EH (cell line): ENCODE results near the gene DEFB131A.
"Not testable (repeated sequence)": the region's sequence is repeated elsewhere in the genome, so short reads cannot be mapped to it uniquely, and the experiment has no call there.

ENCODE experiments used
- DNase-seq: peaks from one replicate; pipeline ENCODE4 v3.0.0-alpha.2; 2015; ENCODE audit warnings: low read depth

DEFB131A gene, protein sequence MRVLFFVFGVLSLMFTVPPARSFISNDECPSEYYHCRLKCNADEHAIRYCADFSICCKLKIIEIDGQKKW

DNA sequence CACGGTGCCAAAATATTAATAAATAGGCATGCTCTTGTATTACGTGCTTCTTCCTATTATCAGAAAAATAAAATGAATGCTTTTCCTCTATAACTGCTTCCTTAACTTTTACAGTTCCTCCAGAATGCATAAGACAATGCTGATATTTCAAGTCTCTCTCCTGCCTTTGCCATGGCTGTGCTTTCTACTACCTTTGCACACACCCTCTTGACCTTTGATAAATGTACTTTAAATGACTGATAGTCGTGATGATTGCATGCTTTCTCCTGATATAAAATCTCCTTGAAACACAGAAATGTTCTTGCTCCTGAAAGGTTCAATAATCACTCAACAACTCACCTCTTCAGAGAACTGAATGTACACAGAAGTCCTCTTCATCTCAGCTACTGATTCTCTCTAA lies at the start of gene DEFB131A:
Gene DEFB131A, plus strand, starts transcription at position 301 of the 400 bp plus-strand sequence. CDS start 120 bp downstream, outside the sequence.
- DNase-seq = not testable (repeated sequence)

DNA sequence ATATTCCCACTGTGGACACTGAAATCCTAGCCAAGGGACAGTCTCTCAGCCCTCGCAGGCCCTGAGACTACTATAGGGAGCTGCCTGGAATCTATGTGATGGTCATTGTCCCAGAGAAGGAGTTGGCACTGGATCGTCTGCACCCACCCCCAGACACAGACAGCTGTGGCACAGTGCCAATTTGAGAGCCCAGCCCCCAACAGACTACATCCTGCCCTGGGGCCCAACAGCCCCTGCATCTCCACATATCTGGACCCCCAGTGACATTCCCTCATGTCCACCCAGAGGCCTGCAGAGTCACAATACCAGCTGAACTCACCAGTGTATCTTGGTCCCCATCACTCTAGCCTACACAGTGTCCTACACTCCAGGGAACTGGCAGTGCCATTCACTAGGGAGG lies 38.4 kb upstream of the DEFB131A start:
- not testable (repeated sequence) for DNase-seq

DNA sequence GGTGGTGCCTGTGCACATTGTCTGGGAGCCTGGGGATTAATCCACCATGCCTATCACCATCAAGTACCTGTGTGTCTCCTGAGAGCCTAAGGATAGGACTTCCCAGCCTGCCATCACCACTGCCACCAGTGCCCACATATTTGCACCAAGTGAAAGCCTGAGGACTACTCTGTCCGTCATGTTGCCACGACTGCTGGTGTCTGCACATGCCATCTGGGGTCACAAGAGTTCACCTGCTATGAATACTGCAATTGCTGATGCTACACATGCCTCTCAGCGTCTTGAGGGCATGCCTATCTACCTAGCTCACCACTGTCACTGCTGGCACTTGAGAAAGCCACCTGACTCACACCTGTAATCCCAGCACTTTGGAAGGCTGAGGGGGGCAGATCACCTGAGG lies 37.7 kb upstream of the DEFB131A start:
- not testable (repeated sequence) for DNase-seq

DNA sequence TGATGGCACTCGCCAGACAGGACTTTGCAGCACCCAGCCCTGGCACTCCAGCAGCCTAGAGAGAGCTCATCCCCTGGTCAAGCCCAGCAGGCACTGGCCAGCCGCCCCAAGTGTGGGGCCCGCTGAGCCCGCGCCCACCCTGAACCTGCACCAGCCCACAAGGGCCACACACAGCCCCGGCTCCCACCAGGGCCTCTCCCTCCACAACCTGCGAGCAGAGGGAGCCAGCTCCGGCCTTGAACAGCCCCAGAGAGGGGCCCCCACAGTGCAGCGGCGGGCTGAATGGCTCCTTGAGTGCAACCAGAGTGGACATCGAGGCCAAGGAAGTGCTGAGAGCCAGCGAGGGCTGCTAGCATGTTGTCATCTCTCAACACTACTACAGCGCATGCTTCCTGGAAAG lies 34.4 kb upstream of the DEFB131A start:
- DNase-seq = no peak

DNA sequence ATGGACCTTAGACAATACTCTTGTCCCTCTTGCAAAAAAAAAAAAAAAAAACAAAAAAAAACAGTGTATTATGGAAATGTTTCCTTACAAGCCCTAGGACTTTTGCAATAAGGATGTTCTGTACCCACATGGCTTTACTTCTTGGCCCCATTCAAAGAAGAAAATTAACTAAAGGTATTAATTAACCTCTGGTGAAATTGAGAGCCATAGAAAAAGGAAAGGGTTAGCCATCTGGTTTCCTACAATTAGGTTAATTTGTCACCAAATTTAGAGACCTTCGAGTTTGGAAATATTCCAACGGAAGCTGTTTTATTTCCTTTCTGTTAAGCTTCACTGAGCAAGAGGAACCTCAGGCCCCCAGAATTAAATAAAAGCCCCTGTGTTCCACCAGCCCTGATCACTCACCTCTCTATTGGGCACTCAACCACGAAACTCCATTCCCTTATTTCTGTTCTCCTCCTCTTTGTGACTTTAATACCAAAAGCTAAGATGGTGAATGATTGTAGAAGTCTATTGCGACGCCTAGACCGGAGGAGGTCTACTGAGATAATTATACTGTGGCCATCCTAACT lies 22.2 kb upstream of the DEFB131A start:
- DNase-seq = not testable (repeated sequence)

DNA sequence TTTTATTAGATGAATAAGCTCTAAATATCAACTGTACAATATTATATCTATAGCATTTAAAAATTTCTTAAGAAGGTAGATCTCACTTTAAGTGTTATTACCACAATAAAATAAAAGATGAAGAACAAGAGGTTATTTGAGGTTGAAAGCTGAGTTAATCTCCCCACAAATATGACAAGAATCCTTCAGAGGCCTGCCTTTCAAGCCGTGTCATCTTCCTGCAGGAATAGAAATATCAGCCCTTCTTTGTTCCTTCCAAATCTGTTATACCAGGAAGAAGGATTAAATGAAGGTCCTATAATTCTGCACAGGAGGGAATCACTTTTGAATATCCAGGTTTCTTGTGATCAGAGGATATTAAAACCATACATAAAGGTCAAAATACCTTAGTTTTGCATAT lies 18.3 kb upstream of the DEFB131A start:
- not testable (repeated sequence) for DNase-seq

DNA sequence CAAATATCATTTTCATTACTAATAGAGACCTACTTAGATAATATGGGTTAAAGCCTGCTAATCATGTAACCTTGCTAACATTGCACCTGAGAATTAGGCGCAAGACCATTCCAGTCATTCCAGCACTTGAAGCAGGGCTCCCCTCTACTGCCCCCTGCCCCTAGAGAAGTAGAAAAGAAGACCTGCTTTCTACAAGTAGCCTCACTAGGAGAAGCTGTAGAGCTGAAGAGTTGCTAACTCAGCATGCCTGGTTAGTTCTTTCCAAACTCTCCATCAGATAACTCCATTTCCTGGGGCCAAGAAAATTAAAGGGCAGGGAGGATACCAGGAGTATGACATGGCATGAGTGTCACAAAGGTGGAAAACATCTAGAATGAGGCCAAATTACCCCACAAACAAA lies 14.2 kb upstream of the DEFB131A start:
- not testable (repeated sequence) for DNase-seq

DNA sequence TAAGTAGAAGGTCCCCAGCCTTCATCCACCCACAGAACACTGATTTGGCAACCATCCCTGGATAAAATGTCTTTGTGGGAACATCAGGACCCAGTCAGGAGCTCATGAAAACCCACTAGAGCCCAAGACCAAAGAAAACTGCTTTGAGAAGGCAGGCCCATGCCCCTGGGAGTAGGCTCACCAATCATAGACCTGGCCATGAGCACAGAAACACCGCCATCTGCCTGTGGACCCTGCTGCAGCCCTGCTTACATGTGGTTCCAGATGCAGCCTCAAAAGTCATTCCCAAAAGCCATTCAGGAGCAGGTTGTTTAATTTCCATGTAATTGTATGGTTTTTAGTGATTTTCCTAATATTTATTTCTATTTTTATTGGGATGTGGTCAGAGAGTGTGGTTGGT lies 10.9 kb upstream of the DEFB131A start:
- not testable (repeated sequence) for DNase-seq

DNA sequence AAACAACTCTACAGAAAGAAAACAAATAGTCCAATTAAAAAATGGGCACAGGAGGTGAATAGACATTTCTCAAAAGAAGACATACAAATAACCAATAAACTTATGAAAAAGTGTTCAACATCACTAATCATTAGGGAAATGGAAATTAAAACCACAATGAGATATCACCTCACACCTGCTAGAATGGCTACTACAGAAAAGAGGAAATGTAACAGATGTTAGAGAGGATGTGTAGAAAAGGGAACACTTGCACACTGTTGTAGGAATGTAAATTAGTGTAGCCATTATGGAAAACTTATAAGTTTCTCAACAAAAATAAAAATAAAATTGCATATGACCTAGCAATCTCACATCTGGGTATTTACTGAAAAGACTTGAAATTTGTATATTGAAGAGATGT lies 7.5 kb upstream of the DEFB131A start:
- not testable (repeated sequence) for DNase-seq

DNA sequence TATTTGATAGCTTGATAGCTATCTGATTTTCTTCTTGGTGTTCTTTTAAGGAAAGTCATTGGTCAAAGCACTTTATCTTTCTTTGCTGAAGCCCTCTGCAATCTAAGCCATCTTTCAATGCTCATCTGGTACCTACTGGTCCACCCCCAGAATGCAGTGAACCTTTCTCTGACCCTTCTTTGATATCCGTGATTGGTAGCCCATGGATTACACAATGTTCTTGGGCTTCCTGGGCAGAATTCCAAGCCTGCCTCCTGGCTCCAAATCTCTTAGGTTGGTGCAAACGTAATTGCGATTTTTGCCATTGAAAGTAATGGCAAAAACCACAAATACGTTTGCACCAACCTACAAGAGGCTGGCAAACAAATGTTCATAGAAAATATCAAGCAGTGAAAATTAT lies 1.9 kb upstream of the DEFB131A start:
- DNase-seq = not testable (repeated sequence)

DNA sequence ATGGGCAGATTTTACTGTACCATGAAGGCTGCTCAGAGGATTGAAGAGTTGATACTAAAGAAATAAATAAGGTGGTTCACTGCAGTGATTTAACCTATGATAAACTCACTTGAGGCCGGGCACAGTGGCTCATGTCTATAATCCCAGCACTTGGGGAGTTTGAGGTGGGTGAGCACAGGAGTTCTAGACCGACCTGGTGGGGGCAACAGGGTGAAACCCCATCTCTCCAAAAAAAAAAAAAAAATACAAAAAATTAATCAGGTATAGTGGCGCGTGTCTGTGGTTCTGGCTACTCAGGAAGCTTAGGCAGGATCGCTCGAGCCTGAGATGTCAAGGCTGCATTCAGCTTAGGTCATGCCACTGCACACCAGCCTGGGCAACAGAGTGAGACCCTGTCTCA lies 467 bp downstream of the DEFB131A start:
- not testable (repeated sequence) for DNase-seq

DNA sequence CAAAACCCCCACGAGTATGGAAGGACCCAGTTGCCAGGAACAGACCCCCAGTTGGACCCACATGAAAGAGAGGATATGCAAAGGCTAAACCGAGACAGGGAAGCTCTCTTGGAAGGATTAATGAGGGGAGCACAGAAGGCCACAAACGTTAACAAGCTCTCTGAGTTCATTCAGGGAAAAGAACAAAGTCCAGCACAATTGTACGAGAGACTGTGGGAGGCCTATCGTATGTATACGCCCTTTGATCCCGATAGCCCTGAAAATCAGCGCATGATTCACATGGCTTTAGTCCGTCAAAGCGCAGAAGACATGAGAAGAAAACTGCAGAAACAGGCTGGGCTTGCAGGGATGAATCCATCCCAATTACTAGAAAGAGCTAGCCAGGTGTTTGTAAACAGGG lies 8.0 kb downstream of the DEFB131A start:
- not testable (repeated sequence) for DNase-seq

DNA sequence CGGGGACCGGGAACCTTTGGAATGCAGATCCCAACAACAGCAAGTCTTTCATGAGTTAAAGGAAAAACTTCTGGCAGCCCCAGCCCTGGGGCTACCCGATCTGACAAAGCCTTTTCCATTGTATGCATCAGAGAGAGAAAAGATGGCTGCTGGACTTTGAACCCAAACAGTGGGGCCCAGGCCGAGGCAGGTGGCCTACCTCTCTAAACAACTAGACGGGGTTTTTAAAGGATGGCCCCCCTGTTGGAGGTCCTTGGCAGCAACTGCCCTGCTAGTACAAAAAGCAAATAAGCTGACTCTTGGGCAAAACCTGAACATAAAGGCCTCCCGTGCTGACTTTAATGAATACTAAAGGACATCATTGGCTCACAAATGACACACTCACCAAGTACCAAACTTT lies 10.1 kb downstream of the DEFB131A start:
- not testable (repeated sequence) for DNase-seq

DNA sequence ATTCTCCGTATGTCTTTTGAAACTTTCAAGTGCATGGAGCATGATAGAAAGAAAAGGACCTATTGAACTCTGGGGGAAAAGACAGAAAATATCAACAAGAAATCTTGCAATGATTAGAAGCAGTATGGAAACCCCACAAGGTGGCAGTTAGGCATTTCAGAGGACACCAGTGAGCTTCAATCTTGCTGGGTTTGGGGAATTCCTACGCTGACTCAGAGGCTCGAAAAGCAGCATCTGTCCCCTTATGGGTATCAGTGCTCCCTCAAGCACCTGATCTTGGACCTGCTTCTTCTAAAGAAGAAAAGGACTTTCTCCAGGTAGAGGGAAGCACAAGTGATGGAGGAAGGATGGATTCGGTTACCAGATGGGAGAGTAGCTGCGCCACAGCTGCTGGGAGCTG lies 10.8 kb downstream of the DEFB131A start:
- DNase-seq = not testable (repeated sequence)

DNA sequence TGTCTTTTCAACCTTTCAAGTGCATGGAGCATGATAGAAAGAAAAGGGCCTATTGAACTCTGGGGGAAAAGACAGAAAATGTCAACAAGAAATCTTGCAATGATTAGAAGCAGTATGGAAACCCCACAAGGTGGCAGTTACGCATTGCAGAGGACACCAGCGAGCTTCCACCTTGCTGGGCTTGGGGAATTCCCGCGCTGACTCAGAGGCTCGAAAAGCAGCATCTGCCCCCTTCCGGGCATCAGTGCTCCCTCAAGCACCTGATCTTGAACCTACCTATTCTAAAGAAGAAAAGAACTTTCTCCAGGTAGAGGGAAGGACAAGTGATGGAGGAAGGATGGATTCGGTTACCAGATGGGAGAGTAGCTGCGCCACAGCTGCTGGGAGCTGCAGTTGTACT lies 35.3 kb downstream of the DEFB131A start:
- not testable (repeated sequence) for DNase-seq

DNA sequence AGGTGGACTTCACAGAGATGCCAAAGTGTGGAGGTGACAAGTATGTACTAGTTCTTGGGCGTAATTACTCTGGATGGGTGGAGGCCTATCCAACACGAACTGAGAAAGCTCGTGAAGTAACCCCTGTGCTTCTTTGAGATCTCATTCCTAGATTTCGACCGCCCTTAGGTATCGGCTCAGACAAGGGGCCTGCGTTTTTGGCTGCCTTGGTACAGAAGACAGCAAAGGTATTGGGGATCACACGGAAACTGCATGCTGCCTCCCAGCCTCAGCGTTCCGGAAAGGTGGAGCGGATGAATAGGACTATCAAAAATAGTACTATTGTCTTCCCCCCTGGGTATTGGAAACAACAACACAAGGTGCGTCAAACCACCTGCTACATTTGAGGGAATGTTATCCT lies 35.9 kb downstream of the DEFB131A start:
- not testable (repeated sequence) for DNase-seq

DNA sequence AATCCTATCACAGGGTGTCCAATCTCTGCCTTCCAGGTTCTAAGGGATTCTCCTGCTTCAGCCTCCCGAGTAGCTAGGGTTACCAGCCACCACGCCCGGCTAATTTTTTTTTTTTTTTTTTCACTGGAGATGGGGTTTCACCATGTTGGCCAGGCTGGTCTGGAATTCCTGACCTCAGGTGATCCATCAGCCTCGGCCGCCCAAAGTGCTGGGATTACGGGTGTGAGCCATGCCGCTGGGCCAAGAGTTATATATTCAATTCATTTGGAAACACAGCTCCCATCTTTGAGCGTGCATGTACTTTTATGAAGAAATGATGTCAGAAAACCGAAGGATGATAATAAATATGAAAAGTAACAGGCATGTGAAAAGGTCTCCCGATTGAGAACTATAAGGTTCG lies 38.7 kb downstream of the DEFB131A start:
- DNase-seq = not testable (repeated sequence)

DNA sequence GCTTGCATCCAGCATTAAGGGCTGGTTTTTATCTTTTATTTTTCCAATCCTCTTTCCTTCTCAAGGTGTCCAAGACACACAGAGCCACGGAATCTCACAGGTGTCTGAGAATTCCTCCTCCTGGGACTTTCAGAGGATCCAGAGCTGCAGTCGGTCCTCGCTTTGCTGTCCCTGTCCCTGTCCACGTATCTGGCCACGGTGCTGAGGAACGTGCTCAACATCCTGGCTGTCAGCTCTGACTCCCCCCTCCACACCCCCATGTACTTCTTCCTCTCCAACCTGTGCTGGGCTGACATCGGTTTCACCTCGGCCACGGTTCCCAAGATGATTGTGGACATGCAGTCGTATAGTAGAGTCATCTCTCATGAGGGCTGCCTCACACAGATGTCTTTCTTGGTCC lies 39.5 kb downstream of the DEFB131A start:
- not testable (repeated sequence) for DNase-seq

DNA sequence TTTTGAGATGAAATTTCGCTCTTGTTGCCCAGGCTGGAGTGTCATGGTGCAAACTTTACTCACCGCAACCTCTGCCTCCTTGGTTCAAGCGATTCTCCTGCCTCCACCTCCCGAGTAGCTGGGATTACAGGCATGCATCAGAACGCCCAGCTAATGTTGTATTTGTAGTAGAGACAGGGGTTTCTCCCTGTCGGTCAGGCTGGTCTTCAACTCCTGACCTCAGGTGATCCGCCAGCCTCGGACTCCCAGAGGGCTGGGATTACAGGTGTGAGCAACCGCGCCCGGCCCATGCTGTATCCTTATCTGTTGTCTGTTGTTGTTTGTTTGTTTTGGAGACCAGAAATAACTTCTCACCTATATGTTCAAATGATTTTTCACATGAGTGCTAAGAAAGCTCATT lies 42.7 kb downstream of the DEFB131A start:
- DNase-seq = not testable (repeated sequence)

DNA sequence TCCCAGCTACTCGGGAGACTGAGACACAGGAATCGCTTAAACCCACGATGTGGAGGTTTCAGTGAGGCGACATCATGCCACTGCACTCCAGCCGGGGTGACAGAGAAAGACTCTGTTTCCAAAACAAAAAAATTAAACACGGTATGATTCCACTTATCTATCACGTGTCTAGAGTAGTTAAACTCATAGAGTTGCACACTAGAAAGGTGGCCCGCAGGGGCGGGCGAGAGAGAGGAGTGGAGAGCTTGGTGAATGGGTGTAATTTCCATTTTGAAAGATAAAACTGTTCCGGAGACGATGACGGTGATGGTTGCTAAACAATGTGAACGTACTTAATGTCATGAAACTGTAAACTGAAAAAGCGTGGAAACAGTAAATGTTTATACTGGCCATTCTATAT lies 44.6 kb downstream of the DEFB131A start:
- DNase-seq = not testable (repeated sequence)

DNA sequence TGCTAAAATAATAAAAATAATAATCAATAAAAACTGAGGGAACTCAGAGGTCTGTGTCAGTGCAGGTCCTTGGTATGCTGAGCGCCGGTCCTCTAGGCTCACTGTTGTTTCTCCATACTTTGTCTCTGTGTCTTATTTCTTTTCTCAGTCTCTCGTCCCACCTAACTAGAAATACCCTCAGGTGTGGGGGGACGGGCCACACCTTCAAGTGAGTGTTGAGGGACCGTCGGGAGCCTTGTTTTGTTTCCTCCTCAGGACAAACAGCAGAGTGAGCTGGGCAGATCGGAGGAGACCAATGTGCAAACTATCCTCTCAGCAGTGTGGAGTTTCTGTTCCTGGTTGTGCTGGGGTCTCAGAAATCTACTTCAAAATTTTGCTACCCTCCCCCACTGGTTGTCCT lies 46.3 kb downstream of the DEFB131A start:
- DNase-seq = not testable (repeated sequence)

DNA sequence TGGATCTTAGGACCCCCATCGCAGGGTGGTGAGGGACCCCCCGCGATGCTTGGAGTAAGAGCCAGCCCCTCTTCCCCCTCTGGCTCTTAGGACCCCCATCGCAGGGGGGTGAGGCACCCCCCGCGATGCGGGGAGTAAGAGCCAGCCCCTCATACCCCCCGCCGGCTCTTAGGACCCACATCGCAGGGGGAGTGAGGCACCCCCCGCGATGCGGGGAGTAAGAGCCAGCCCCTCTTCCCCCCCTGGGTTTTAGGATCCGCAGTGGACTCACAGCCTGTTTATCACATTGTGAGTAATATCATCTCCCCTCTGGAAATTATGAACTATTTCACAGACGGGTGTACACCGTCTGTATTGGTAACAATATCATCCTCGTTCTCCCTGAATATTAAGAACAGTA lies 46.8 kb downstream of the DEFB131A start:
- DNase-seq = not testable (repeated sequence)

DNA sequence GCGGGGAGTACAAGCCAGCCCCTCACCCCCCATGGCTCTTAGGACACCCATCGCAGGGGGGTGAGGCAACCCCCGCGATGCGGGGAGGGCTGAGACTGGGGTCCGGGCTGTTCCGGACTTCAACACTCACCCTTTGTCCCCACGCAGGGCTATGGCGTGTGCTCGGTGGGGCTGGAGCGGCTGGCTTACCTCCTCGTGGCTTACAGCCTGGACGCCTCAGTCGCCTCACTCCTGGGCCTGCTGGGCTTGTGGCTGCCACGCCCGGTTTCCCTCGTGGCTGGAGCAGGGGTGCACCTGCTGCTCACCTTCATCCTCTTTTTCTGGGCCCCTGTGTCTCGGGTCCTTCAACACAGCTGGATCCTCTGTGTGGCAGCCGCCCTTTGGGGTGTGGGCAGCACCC lies 49.4 kb downstream of the DEFB131A start:
- not testable (repeated sequence) for DNase-seq
